ENCODE measurements around the gene NME4.
A peak's percentile ranks its signal among the peaks of the same experiment; 100 is the strongest.

NME4 gene

DNA sequence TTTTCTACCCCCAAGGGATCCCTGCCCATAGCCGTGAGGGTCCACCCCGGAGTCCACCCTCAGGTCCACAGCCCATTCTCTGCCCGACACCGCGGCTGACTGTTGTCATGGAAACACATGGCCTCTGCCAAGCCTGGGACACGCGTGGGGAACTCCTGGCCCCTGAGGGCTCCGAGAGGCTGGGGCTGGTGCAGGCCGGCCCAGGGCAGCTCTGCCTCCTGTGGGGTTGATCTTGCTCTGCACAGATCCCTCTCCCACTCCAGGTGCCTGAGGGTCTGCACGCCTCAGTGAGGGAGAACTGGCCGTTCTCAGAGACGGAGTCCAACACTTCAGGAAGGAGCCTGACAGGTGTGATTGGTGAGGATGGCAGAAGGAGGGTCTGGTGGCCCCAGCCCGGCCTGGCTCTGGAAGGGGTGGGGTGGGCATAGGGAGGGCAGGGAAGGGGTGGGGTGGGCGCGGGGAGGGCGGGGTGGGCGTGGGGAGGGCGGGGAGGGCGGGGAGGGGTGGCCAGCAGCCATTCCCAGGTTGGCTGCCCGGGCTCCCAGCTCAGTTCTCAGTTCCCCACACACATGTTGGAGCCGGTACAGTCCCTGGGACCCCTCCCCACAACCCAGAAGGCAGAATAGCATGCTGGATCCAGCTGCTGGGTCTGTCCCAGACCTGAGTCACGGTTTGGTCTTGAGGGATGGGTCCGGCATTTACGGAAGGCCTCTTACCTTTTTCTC lies 33.1 kb upstream of the NME4 start:
- DNase-seq (ENCODE audit: low read depth), result no peak

DNA sequence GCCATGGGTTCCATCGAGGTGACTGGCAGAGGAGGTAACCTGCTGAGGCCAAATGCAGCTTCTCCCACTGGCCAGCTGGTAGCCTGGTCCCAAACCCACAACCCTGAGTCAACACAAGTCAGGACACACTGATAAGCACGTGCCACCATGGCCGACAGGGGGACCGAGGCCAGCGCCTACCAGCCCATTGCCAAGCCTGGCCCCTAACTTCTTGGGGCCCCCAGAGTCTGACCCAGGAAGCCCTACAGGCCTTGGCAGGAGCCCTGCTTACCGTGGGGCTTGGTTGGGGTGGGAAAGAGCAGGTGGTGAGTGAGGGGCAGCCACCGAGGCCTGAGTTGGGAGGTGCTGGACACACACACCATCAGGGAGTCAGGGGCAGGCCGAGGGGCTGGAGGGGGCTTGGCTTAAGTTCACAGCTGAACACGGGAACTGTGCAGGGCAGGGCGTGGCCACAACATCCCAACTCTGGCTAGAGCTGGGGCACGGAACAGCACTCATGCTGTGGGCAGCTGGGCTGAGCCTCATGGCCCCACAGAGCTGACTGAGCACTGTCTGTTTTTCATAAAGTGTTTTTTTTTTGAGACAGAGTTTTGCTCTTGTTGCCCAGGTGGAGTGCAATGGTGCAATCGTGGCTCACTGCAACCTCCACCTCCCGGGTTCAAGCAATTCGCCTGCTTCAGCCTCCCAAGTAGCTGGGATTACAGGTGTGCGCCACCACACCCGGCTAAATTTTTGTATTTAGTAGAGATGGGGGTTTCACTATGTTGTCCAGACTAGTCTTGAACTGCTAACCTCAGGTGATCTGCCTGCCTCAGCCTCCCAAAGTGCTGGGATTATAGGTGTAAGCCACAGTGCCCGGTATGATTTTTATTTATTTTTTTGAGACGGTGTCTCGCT lies 32.2 kb upstream of the NME4 start:
- DNase-seq (ENCODE audit: low read depth), result no peak

DNA sequence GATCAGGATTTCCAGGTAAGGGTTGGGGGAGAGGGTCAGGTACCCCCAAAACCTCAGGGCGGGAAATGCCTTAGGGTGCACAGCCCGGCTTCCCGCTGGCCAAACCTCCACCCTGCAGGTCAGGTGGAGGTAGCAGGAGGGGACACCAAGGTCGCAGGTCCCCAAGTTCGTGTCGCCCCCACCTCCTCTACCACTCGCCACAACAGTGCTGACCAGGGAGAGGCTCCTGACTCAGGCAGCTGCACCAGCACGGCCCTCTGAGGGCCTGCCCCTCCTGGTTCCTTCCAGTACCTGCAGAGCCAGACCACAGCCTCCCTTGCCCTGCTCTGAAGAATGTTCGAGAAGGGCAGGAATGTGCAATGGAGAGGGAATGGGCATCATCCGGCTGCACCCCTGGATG lies 30.5 kb upstream of the NME4 start:
- no peak for DNase-seq (ENCODE audit: low read depth)

DNA sequence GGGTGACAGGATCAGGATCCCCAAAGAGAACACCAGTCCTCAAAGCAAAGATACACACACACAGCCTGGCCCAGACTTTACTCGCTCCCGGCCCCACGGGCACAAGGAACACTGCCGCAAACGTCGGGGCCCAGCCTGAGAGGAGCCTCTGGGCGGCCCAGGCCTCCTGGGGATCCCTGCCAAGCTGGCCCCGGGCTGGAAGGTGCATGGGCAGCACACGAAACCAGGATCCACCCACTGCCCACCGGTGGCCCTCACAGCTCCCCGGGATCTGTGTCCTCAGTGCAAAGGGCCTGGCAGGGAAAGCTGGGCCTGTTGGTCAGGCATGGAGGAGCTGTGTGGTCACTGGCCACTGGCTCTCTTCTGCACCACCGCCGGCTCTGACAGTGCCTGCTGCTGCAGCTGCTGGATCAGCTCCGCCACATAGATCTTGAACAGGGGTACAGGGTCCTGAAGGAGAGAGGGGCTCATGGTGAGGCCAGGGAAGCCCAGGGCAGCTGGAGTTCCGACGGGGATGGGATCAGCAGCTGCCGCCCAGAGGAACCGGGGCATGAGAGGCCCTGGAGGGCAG lies 29.6 kb upstream of the NME4 start:
- DNase-seq (ENCODE audit: low read depth), result no peak

DNA sequence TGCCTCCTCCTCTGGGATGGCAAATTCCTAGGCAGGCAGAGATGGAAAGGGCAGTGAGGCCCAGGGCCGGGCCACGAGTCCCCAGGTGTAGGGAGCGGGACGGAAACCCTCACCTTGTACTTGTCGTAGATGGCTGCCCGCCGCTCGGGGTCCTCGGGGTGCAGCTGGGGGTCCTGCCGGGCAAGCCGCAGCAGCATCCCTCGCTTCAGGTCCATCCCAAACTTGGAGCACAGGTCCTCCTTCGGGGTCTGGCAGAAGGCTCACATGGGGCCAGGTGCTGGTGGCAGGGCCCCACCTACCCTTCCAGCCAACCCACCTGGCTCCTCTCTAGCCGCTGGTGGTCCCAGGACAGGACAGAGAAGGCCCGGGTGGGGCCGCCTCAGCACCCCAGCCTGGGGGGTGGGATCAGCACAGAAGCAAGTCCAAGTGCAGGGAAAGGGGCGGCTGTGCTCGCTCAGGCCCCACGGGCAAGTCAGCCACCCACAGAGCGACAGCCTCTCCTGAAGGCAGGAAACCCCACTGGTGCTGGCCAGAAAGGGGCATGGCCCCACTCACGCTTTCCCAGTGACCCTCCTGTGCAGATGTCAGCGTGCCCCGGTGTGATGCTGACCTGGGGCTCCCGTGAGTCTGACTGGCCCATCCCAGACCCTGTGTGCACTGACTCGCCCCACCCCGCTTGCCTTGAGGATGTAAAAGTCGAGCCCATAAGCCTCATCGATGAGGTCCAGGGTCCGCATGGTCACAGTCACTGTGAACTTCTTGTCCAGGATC lies 28.4 kb upstream of the NME4 start:
- DNase-seq (ENCODE audit: low read depth), result no peak

DNA sequence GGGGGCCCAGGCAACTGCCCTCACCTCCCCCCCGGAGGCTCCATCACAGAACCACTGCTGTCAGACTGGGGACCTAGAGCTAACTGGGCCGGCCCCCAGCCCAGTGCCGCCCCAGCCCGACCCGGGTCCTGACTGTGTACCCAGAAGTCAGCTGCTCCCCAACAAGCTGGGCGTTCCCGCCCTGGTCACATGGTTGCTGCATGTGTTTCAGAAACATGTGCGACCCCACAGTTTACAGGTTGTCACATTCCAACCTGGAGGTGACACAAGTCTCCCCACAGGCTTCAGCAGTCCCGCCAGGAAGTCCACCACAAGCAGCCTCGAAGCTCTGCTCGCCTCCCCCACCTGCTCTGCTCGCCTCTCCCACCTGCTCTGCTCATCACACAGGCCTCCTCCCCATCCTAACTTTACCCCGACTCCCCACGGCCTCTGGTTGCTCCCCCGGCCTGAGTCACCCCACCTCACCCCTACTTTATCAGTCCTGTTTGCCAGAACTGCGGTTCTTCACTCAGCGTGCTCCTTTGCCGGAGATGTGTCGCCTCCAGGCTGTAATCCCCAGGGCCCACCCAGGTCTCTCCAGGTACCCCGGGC lies 27.6 kb upstream of the NME4 start:
- DNase-seq (ENCODE audit: low read depth), result no peak

DNA sequence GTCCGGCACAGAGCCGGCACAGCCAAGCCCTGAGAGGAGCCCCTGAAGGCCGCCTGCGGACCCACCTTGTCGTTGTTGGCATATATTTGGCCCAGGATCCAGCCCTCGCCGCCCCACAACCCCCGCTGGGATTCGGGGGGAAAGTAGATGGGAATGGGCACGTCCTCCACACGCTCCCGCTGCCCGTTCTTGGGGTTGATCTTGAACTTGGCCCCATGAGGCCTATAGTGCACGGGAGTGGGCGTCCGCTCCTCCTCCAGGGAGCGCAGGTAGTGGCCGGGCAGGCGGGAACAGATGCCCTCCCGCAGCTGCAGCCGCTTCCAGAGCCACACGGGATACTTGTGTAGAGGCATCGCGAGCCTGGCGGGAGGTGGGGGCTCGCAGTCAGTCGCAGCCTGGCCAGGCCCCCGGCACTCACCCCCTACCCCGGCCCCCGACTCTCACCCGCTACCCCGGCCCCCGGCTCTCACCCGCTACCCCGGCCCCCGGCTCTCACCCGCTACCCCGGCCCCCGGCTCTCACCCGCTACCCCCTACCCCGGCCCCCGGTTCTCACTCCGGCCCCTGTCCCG lies 27.0 kb upstream of the NME4 start:
- no peak for DNase-seq (ENCODE audit: low read depth)

DNA sequence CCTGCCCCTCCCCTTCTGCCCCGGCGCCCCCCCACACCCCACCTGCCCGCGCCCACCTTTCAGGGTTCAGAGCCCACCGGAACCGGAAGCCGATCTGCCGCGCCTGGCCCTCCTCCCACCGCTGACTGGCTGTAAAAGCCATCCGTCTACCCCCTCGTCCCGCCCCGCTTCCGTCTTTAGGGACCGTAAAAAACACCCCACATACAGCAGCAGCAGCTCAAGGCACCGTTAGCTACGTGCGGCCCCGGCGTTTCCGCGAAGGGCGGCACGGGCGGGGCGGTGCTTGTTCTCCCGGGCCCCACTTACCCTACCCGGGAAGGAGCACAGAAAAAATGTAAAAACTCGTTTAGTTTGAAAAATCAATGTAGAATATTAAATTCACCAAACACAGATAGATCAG lies 26.6 kb upstream of the NME4 start, which contains the start of gene MRPL28:
Gene MRPL28 (minus strand): TSS at position 96 of the 400 bp plus-strand sequence. CDS start 320 bp downstream, outside the sequence.
- peak; percentile 88 for DNase-seq (ENCODE audit: low read depth)

DNA sequence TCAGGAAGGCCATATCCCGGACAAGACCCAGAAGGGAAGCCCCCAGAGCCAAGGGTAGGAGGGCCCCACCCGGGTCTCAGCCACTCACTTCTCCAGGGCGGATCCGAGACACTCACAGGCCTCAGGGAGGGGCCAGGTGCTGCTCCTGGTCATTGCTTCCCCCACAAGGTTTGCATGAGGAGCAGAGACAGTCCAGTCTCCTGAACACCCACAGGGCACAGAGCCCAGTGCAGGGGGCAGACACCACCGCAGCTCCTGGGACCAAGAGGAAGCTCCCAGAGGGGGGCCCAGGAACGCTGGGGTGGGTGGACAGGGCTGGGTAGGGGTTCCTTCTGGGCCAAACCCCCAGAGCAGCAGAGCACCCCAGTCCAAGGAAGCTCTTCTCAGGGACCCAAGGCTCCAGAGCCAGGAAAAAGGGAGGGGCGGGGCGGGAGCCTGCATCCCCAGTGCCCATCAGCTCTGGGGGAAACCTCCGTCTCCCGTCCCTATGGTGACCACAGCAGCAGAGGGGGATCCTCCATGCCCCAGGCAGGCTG lies 26.0 kb upstream of the NME4 start:
- no peak for DNase-seq (ENCODE audit: low read depth)

DNA sequence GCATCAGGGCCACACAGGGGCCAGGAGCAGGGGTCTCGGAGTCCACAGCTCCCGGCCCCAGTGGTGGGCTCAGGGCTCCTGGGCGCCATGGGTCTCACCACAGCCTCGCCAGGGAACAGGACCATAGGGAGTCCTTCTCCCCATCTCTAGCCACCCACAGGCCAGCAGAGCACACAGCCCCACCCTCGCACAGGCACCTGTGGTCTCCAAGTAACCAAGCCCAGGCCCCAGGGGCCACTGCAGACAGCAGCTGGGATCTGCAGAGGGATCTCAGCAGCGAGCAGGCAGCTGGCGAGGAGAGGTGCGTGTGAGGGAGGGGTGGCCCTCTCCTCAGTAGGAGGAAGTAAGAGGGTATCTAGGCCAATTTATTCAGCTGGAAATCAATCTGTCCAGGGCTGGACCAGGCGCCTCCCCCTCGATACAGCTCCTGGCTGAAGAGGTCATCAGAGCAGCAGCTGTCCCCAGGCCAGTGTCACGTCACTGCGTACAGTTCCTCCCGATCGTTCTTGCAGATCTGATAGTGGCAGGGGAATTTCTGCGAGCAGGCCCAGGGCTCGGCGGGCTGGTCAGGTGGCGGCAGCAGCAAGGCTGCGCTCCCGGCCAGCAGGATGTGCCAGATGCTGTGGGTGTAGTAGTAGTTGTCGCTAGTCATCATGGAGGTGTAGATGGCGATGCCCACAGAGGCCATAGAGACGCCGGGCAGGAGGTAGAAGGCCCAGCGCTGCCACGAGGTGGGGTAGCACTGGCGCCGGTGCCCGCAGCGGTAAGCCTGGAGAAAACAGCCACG lies 25.3 kb upstream of the NME4 start:
- no peak for DNase-seq (ENCODE audit: low read depth)

DNA sequence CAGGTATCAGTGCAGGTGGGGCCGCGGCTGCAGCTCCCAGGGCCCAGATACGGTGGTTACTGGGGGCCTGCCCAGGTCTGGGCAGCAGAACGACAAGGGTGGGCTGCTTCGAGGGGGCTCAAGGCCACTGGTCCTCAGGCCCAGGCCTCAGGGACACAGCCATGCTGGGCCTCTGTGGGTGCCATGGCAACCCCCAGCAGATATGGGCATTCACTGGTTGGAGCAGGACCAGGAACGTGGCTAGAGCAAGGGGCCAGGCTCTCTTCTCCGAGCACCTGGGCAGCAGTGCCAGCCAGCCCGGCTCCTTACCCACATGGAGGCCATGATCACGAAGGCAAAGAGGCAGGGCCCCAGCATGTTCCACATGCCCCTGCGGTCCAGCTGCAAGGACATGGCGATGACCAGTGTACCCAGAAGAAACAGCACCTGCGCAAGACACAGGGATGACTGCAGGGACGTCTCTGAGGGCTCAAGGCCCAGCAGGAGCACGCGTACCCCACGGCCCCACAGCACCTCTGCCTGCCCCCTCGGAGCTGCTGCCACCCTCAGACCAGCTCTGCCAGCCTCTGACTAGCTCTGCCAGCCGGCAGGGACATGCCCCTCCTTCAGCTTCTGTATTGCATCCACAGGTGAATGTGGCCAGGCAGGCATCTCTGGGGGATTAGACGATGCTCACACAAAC lies 24.6 kb upstream of the NME4 start:
- no peak for DNase-seq (ENCODE audit: low read depth)

DNA sequence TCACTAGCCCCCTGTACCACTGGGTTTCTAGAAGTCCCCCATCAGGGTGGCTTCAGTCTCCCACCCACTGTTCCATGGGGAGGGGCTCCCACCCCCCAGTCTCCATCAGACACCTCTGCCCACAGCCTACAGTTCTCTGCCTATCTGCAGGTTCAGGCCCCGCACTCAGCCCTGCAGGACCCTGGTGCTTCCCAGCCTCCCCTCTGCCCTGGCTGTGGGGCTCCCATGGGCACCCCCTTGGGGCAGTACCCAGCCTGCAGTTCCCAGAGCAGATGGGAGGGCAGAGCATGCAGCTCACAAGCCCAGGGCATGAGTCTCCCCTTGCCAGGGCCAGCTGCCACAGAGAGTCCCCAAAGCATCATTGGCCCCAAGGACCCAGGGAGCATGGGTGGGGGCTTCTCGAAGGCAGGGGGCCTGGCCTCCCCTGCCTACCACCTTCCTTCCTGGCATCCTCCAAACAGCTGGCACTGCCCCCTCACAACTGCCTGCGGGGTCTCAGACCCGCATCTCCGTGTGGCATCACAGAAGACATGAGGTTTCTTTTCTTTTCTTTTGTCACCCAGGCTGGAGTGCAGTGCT lies 23.9 kb upstream of the NME4 start:
- no peak for DNase-seq (ENCODE audit: low read depth)

DNA sequence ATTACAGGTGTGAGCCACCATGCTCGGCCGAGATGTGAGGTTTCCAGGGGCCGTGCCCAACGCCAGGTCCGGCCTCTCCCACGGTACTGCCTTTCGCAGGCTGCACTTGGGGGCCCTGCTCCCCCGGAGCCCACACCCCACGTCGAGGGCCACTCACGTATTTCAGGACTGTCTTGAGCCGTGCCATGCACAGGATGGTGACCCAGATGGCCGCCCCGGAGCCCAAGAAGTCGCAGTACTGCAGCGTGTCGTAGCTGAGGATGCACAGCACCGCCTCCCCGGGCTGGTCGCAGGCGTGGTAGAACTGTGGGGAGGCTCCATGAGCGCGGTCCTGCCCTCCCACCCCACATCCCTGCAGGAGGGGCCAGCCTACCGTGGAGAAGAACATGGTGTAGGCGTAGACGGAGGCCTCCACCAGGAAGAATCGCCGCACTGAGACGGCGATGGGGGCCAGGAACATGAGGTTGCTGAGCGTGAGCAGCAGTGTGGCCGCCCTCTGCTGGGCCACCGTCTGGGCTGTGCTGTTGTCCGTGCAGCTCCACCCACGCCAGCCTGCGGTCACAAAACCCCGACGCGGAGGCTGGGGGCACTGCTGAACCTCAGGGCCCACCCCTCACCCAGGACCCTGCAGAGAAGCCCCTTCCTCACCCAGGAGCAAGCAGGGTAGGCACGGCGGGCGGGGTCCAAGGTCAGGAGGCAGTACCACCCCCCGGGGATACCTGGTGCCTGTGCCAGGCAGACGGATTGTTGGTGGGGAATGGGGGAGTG lies 23.0 kb upstream of the NME4 start:
- no peak for DNase-seq (ENCODE audit: low read depth)

DNA sequence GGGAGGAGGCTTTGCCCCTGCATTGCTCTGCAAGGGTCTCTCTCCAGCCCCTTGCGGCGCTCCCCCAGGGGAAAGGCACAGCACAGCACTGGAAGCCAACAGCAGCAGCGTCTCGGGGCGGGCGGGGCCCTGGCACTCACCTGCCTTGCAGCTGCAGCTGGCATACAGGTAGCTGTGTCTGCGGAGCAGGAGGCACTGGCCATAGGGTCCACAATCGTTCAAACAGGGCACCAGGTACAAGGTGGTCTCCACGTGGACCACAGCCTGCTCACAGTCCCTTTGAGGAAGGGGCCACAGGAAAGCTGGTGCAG lies 22.4 kb upstream of the NME4 start:
- DNase-seq (ENCODE audit: low read depth), result no peak

DNA sequence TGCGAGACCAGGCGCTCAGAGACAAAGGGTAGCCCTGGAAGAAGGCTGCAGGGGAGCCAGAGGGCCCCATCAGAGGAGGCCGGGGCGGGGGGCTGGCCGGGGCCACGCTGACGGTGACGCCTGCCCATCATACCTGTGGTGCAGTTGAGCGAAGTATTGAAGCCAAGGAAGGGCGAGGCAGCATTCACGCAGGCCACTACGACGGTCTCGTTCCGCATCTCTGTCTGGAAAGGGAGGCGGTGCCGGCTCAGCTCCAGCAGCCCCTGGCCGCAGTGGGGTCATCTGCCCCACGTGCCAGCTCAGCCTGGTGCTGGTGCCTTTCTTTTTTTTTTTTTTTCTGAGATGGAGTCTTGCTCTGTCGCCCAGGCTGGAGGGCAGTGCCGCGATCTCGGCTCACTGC lies 21.8 kb upstream of the NME4 start:
- DNase-seq (ENCODE audit: low read depth), result no peak

DNA sequence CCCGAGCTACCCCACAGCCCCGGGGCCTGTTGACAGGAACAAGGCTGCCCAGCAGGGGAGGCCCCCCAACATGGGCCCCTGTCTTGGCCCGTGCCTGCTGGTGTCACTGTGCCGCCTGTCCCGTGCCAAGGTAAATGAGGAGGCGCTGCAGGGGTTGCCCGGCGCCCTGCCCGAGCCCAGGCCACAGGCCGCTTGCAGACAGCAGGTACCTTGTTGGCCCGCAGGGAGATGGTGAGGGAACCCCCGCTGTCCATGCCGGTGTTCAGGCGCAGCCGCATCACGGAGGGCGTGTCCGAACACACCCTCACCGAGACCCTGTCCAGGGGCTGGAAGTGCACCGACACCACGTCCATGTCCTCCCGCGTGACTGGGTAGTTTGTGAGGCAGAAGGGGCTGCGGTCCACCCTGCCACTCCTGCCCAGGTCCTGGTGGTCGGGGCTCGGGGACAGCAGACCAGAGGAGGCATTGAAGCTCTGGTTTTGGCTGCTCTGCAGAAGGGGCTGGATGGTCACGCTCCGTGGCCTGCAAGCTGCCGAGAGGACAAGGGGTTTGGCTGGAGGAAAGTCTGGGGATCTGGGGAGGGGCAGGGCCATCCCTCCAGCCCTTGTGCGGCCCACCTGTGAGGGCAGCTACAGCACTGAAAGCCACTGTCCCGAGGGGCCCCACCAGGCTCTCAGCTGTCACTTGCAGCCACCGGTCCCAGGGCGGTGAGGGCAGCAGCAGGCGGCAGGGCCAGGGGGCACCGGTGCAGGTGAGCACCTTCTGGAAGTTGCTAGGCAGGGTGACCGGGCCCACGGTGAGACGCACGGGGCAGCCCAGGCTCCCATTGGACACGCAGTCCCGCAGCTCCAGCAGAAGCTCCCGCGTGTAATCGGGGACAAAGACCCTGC lies 20.8 kb upstream of the NME4 start:
- DNase-seq (ENCODE audit: low read depth), result no peak

DNA sequence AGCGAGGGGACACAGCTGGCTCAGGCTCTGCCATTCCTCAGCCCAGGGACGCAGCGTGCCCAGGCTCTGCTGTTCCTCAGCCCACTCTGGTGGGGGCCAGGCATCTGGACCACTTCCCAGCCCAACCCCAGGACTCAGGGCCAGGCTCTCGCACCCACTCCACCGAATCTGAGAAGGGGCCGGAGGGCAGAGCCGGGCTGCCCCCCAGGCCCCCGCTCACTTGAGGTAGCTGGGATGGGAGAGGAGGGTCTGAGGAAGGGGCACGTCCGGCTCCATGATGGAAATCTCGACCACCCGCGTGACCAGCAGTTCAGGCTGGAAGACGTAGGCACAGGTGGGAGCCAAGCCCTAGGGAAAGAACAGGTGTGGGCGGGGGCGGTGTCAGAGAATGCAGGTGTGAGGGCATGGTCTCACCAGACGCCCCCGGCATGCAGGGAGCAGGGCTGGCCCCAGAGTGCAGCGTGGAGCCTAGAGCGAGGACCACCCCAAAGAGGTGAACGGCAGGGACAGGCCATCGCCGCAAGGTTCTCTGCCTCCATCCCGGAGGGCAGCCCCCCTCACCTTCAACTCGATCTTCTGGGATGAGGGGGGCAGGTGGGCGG lies 20.1 kb upstream of the NME4 start:
- no peak for DNase-seq (ENCODE audit: low read depth)
